ENCODE measurements around the gene RAD51. TPM values are rescaled to one million over a fixed set of nuclear protein-coding genes. Genes with fewer than 3 reads are reported as not detected.
"Not testable (repeated sequence)": the region's sequence is repeated elsewhere in the genome, so short reads cannot be mapped to it uniquely, and the experiment has no call there.

RAD51 gene
- 7.1 and 12.0 TPM in 2 replicates for total RNA-seq (2014; rRNA removed; shearing (Covaris generic))

GRCh38 chr15:40694688-40695468, at the start of gene RAD51:
Gene RAD51 (plus strand): TSS chr15:40695174. CDS start chr15:40698759, 3,585 bp downstream.
- peak; percentile 88 for DNase-seq (ENCODE audit: low spot score)
- in situ Hi-C loops (cut with HindIII; ENCODE audit: low sequenced_read_pairs), result no loop called here

GRCh38 chr15:40647523-40647922, 47.5 kb upstream of the RAD51 start:
- in situ Hi-C loops (cut with HindIII; ENCODE audit: low sequenced_read_pairs), result no loop called here
- no peak for DNase-seq (ENCODE audit: low spot score)

- DNase-seq (ENCODE audit: low spot score), result no peak
- in situ Hi-C loops (cut with HindIII; ENCODE audit: low sequenced_read_pairs), result no loop called here
These were observed 44.5 kb upstream of the RAD51 start for GRCh38 chr15:40650479-40650878.

GRCh38 chr15:40660686-40661085, 34.3 kb upstream of the RAD51 start:
- no peak for DNase-seq (ENCODE audit: low spot score)
- in situ Hi-C loops (cut with HindIII; ENCODE audit: low sequenced_read_pairs), result no loop called here

GRCh38 chr15:40664909-40665308, 30.1 kb upstream of the RAD51 start:
- DNase-seq (ENCODE audit: low spot score), result no peak
- in situ Hi-C loops (cut with HindIII; ENCODE audit: low sequenced_read_pairs), result no loop called here

GRCh38 chr15:40676290-40676689, 18.7 kb upstream of the RAD51 start:
- DNase-seq (ENCODE audit: low spot score); in situ Hi-C loops (cut with HindIII; ENCODE audit: low sequenced_read_pairs): not testable (repeated sequence)

- DNase-seq (ENCODE audit: low spot score); in situ Hi-C loops (cut with HindIII; ENCODE audit: low sequenced_read_pairs): not testable (repeated sequence)
These were observed 18.1 kb upstream of the RAD51 start for GRCh38 chr15:40676906-40677305.

- in situ Hi-C loops (cut with HindIII; ENCODE audit: low sequenced_read_pairs), result no loop called here
- no peak for DNase-seq (ENCODE audit: low spot score)
These were observed 14.8 kb upstream of the RAD51 start for GRCh38 chr15:40680151-40680550.

GRCh38 chr15:40680959-40681358, 14.0 kb upstream of the RAD51 start:
- DNase-seq (ENCODE audit: low spot score); in situ Hi-C loops (cut with HindIII; ENCODE audit: low sequenced_read_pairs): not testable (repeated sequence)

GRCh38 chr15:40684381-40684780, 10.6 kb upstream of the RAD51 start:
- in situ Hi-C loops (cut with HindIII; ENCODE audit: low sequenced_read_pairs), result no loop called here

GRCh38 chr15:40685376-40685775, 9.6 kb upstream of the RAD51 start:
- no peak for DNase-seq (ENCODE audit: low spot score)
- in situ Hi-C loops (cut with HindIII; ENCODE audit: low sequenced_read_pairs), result no loop called here

More at GRCh38 chr15:40684381-40684780, 10.6 kb upstream of the RAD51 start:
- no peak for DNase-seq (ENCODE audit: low spot score)

- no peak for DNase-seq (ENCODE audit: low spot score)
- in situ Hi-C loops (cut with HindIII; ENCODE audit: low sequenced_read_pairs), result no loop called here
These were observed 5.8 kb upstream of the RAD51 start for GRCh38 chr15:40688932-40689799.

- DNase-seq (ENCODE audit: low spot score), result no peak
- in situ Hi-C loops (cut with HindIII; ENCODE audit: low sequenced_read_pairs), result no loop called here
These were observed 3.2 kb upstream of the RAD51 start for GRCh38 chr15:40691737-40692136.

GRCh38 chr15:40693904-40694687, 878 bp upstream of the RAD51 start:
- in situ Hi-C loops (cut with HindIII; ENCODE audit: low sequenced_read_pairs), result no loop called here
- no peak for DNase-seq (ENCODE audit: low spot score)

- DNase-seq (ENCODE audit: low spot score), result no peak
- in situ Hi-C loops (cut with HindIII; ENCODE audit: low sequenced_read_pairs), result no loop called here
These were observed 506 bp downstream of the RAD51 start for GRCh38 chr15:40695469-40695890.

- DNase-seq (ENCODE audit: low spot score), result no peak
- in situ Hi-C loops (cut with HindIII; ENCODE audit: low sequenced_read_pairs), result no loop called here
These were observed 1.3 kb downstream of the RAD51 start for GRCh38 chr15:40696228-40696627.

GRCh38 chr15:40697916-40698315, 2.9 kb downstream of the RAD51 start:
- no peak for DNase-seq (ENCODE audit: low spot score)
- in situ Hi-C loops (cut with HindIII; ENCODE audit: low sequenced_read_pairs), result no loop called here

- in situ Hi-C loops (cut with HindIII; ENCODE audit: low sequenced_read_pairs), result no loop called here
- no peak for DNase-seq (ENCODE audit: low spot score)
These were observed 7.1 kb downstream of the RAD51 start for GRCh38 chr15:40702077-40702476.

- no peak for DNase-seq (ENCODE audit: low spot score)
- in situ Hi-C loops (cut with HindIII; ENCODE audit: low sequenced_read_pairs), result no loop called here
These were observed 11.1 kb downstream of the RAD51 start for GRCh38 chr15:40706121-40706520.
